Colonic mucosa (tissue), 4 donors: ENCODE measurements around the gene CENPVL3. TPM values are rescaled to one million over a fixed set of nuclear protein-coding genes. Genes with fewer than 3 reads are reported as not detected.
"Not testable (repeated sequence)": the region's sequence is repeated elsewhere in the genome, so short reads cannot be mapped to it uniquely, and the experiment has no call there.

Experiments used
- DNase-seq: peaks from one replicate; pipeline ENCODE4 v3.0.0-alpha.2; 2020
- H3K27ac ChIP-seq: fragments of 200-600 bp; one replicate; pipeline ENCODE4 v1.8.0; 2021
- H3K27me3 ChIP-seq: fragments of 200-600 bp; one replicate; pipeline ENCODE4 v1.8.0; 2021
- H3K36me3 ChIP-seq: fragments of 200-600 bp; one replicate; pipeline ENCODE4 v1.8.0; 2021
- H3K4me1 ChIP-seq: fragments of 200-600 bp; one replicate; pipeline ENCODE4 v1.8.0; 2021; ENCODE audit warnings: mild to moderate bottlenecking
- H3K4me3 ChIP-seq: fragments of 200-600 bp; one replicate; pipeline ENCODE4 v1.8.0; 2021
- H3K9ac ChIP-seq, 2 donors: one replicate each; pipeline ENCODE4 v1.7.0; 2013; ENCODE audit warnings: control low read depth in 2 of 2, low read depth in 2 of 2, low read length in 2 of 2
- H3K9me3 ChIP-seq: fragments of 200-600 bp; one replicate; pipeline ENCODE4 v1.8.0; 2021
- intact Hi-C: fragments of 100-400 bp; cut with DNase I; formaldehyde crosslinking; loops from one replicate; pipeline ENCODE4 v1.14.1; 2022
- total RNA-seq, 2 donors: library from RNA; stranded (reverse); fragmentation: NEBNext Ultra II Directional in 1 of 2; extraction: Animal tissue kit (Norgen Biotek cat#: 25700) in 1 of 2; gene quantifications; one replicate each; pipeline ENCODE4 v1.2.1, GENCODE V29; 2021
- TF ChIP-seq, protein P1 (sequence below): fragments of 200-600 bp; IDR thresholded peaks from one replicate; pipeline ENCODE4 v1.8.0; 2022; ENCODE audit warnings: antibody characterized with exemption, mild to moderate bottlenecking
- donor health status: healthy.
- donor health status: DM: no; HTN: no; CAD: no.
- donor health status: DM: no; HTN: no; CAD: no.

Gene CENPVL3
- total RNA-seq, result not detected

DNA sequence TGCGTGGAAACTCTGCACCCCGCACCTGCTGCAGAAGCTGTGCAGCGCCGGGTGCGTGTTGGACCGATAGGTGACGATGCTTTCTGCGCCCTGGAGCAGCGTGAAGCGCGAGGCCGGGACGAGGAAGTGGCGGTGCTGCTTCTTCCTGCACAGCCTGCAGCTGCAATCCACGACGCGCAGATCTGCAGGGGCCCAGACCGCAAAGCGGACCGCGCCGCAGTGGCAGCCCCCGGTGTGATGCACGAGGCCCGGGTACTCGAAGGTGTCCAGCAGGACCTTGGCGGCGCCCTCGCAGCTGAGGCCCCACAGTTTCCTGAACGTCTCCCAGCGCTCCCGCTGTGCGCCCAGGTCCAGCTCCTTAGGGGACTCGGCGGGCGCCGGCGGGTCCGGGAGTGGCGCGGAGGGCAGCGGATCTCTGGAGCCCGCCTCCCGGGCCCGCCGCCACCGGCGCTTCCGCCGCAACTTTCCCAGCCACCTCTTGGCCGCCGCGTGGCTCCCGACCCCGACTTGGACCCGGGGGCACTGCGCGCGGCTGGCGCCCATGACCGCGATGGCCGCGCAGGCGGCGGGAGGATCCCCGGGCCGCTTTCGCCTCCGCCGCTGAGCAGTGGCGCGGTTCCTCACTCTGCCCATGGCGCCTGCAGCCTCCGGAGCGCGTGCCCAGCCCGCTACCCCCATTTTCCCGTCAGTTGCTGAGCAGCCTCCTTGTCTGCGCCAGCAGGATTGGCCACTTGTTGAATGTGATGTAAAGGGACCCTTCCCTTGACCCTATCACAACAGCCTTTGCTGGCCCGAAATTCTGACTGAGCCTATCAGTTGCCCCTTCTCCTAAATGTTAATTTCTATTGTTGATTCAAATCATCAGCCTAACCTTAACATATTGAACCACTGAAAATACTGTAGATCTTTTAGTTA lies at the start of gene CENPVL3:
TSS of gene CENPVL3 (minus strand) at position 672 of the 915 bp plus-strand sequence. CDS start at position 633, 39 bp downstream.
- H3K4me3 ChIP-seq, H3K9me3 ChIP-seq, H3K9ac ChIP-seq, intact Hi-C loops, H3K36me3 ChIP-seq, H3K4me1 ChIP-seq, DNase-seq, H3K27ac ChIP-seq: not testable (repeated sequence)
- H3K27me3 ChIP-seq, result peaks cover 23% of the 10 kb centered on the region

GRCh38 chrX:51665981-51666380 lies 47.3 kb upstream of the CENPVL3 start:
- Histone ChIP-seq H3K36me3 (no peaks in the 10 kb centered on the region), H3K27me3 (no peaks in the 10 kb centered on the region), H3K9me3 (no peaks in the 10 kb centered on the region), H3K9ac (no peak overlapping the region), H3K27ac (no peak overlapping the region), H3K4me3 (no peak overlapping the region), H3K4me1 (no peaks in the 10 kb centered on the region)
- intact Hi-C loops, result no loop called here
- TF ChIP-seq, protein P1, sequence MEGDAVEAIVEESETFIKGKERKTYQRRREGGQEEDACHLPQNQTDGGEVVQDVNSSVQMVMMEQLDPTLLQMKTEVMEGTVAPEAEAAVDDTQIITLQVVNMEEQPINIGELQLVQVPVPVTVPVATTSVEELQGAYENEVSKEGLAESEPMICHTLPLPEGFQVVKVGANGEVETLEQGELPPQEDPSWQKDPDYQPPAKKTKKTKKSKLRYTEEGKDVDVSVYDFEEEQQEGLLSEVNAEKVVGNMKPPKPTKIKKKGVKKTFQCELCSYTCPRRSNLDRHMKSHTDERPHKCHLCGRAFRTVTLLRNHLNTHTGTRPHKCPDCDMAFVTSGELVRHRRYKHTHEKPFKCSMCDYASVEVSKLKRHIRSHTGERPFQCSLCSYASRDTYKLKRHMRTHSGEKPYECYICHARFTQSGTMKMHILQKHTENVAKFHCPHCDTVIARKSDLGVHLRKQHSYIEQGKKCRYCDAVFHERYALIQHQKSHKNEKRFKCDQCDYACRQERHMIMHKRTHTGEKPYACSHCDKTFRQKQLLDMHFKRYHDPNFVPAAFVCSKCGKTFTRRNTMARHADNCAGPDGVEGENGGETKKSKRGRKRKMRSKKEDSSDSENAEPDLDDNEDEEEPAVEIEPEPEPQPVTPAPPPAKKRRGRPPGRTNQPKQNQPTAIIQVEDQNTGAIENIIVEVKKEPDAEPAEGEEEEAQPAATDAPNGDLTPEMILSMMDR, result no peak
- DNase-seq, result no peak

DNA sequence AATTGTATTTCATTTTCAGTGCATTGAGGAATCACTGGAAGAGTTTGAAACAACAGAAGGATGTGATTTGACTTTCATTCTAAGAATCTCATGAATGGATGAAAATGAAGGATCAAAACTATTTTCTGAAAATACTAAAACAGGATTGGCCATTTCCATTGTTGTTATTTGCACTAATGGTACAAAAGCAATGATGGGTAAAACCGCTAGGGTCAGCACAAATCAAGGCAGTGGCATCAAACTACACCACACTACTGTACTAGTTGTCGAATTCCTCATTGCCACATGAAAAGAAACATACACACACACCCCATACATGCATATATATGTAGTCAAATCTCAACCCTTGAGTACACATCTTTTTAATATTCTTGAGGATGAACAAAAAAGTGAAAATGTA lies 24.7 kb upstream of the CENPVL3 start:
- intact Hi-C loops, result loop anchor here (5.0 kb wide), 1 partner anchor 219 kb away; no protein-coding TSS in a partner anchor
- Histone ChIP-seq H3K9me3 (no peaks in the 10 kb centered on the region), H3K27ac (no peak overlapping the region), H3K27me3 (no peaks in the 10 kb centered on the region), H3K36me3 (no peaks in the 10 kb centered on the region), H3K4me1 (no peaks in the 10 kb centered on the region), H3K4me3 (no peak overlapping the region), H3K9ac (no peak overlapping the region)
- no peak for DNase-seq
- TF ChIP-seq, protein P1, result no peak

- Histone ChIP-seq H3K4me3 (no peak overlapping the region), H3K36me3 (no peaks in the 10 kb centered on the region), H3K27ac (no peak overlapping the region), H3K4me1 (no peaks in the 10 kb centered on the region), H3K9ac (no peak overlapping the region), H3K9me3 (no peaks in the 10 kb centered on the region), H3K27me3 (no peaks in the 10 kb centered on the region)
- intact Hi-C loops, result loop anchor here (5.0 kb wide), 1 partner anchor 221 kb away; no protein-coding TSS in a partner anchor
- TF ChIP-seq, protein P1, result no peak
- no peak for DNase-seq
Observed at GRCh38 chrX:51641421-51642021, 22.8 kb upstream of the CENPVL3 start.

GRCh38 chrX:51636511-51636910 lies 17.8 kb upstream of the CENPVL3 start:
- H3K4me3 ChIP-seq, intact Hi-C loops, H3K9me3 ChIP-seq, H3K36me3 ChIP-seq, H3K9ac ChIP-seq, H3K27ac ChIP-seq, H3K27me3 ChIP-seq, H3K4me1 ChIP-seq, DNase-seq: not testable (repeated sequence)

GRCh38 chrX:51614353-51615012 lies 4.2 kb downstream of the CENPVL3 start:
- TF ChIP-seq, protein P1, result peak; percentile 34
- Histone ChIP-seq H3K27ac (no peak overlapping the region), H3K4me1 (no peaks in the 10 kb centered on the region), H3K4me3 (no peak overlapping the region), H3K9me3 (no peaks in the 10 kb centered on the region), H3K36me3 (no peaks in the 10 kb centered on the region), H3K9ac (no peak overlapping the region), H3K27me3 (peaks cover 10% of the 10 kb centered on the region)
- intact Hi-C loops, result no loop called here
- DNase-seq, result no peak
